CD14-positive monocyte (primary cell): ENCODE measurements around the gene THAP3. TPM values are rescaled to one million over a fixed set of nuclear protein-coding genes. Genes with fewer than 3 reads are reported as not detected.

Experiments
- DNase-seq, 3 donors: peaks; one replicate each; pipeline ENCODE4 v3.0.0-alpha.2; 2011 to 2022
- H2AFZ ChIP-seq: 2 replicates; pipeline ENCODE4 v1.6.0; 2012; ENCODE audit warnings: mild to moderate bottlenecking, low read depth, low read length, inconsistent platforms; ENCODE audit not compliant: insufficient read depth, poor library complexity, severe bottlenecking
- H3K27ac ChIP-seq, 2 donors: 1 replicate in 1 of 2; 2 replicates in 1 of 2; pipeline ENCODE4 v1.5.1; 2012 to 2013; ENCODE audit warnings: low read length in 2 of 2, control low read depth in 1 of 2, inconsistent platforms in 1 of 2, low read depth in 1 of 2, mild to moderate bottlenecking in 1 of 2
- H3K27me3 ChIP-seq, 2 donors: one replicate each; pipeline versions ENCODE4 v1.6.0 to v1.6.1; 2011 to 2013; ENCODE audit warnings: low read length in 2 of 2; ENCODE audit not compliant: control insufficient read depth in 2 of 2, insufficient read depth in 2 of 2
- H3K36me3 ChIP-seq, 2 donors: replicated peaks in 1 of 2; 1 replicate in 1 of 2; 2 replicates in 1 of 2; pipeline versions ENCODE4 v1.5.1 to v1.6.1; 2012 to 2013; ENCODE audit warnings: low read length in 2 of 2, control low read depth in 1 of 2, inconsistent platforms in 1 of 2, mild to moderate bottlenecking in 1 of 2; ENCODE audit not compliant: insufficient read depth in 2 of 2, control insufficient read depth in 1 of 2
- H3K4me1 ChIP-seq, 2 donors: 1 replicate in 1 of 2; 2 replicates in 1 of 2; pipeline versions ENCODE4 v1.5.1 to v1.6.1; 2012 to 2013; ENCODE audit warnings: low read length in 2 of 2, control low read depth in 1 of 2, inconsistent platforms in 1 of 2, mild to moderate bottlenecking in 1 of 2, moderate library complexity in 1 of 2; ENCODE audit not compliant: insufficient read depth in 2 of 2, control insufficient read depth in 1 of 2
- H3K4me2 ChIP-seq: replicated peaks from 2 replicates; pipeline ENCODE3; 2012; ENCODE audit warnings: low read length, moderate library complexity, mild to moderate bottlenecking; ENCODE audit not compliant: poor library complexity, severe bottlenecking; ENCODE audit errors: extremely low read depth
- H3K4me3 ChIP-seq, 3 experiments: fragments of 200-600 bp in 1 of 3; sonication (generic) in 1 of 3; replicated peaks in 1 of 3; 1 replicate in 2 of 3; 2 replicates in 1 of 3; pipeline ENCODE4 v1.5.1; 2011 to 2013; ENCODE audit warnings: low read length in 3 of 3, mild to moderate bottlenecking in 3 of 3, control low read depth in 2 of 3, low read depth in 2 of 3, inconsistent platforms in 1 of 3, moderate library complexity in 1 of 3
- H3K79me2 ChIP-seq: 2 replicates; pipeline ENCODE4 v1.6.0; 2012; ENCODE audit warnings: mild to moderate bottlenecking, control low read depth, inconsistent platforms, low read length, moderate library complexity; ENCODE audit not compliant: insufficient read depth
- H3K9ac ChIP-seq: 2 replicates; pipeline ENCODE4 v1.6.0; 2017; ENCODE audit warnings: low read length, mild to moderate bottlenecking; ENCODE audit not compliant: insufficient read depth, poor library complexity, severe bottlenecking
- H3K9me3 ChIP-seq, 2 donors: replicated peaks in 1 of 2; 1 replicate in 1 of 2; 2 replicates in 1 of 2; pipeline versions ENCODE4 v1.5.1 to v1.6.1; 2012 to 2013; ENCODE audit warnings: low read length in 2 of 2, control low read depth in 1 of 2; ENCODE audit not compliant: control insufficient read depth in 1 of 2, insufficient read depth in 1 of 2
- H4K20me1 ChIP-seq: 2 replicates; pipeline ENCODE4 v1.6.0; 2012; ENCODE audit warnings: mild to moderate bottlenecking, low read length, control low read depth, moderate library complexity; ENCODE audit not compliant: insufficient read depth
- H3K27ac Mint-ChIP-seq, 7 donors: one replicate each; pipeline ENCODE4 v1.8.0; 2020; ENCODE audit warnings: mild to moderate bottlenecking in 7 of 7, mixed read lengths in 7 of 7, moderate library complexity in 6 of 7, inconsistent platforms in 2 of 7
- H3K27me3 Mint-ChIP-seq, 3 donors: one replicate each; pipeline ENCODE4 v1.8.0; 2021 to 2022; ENCODE audit warnings: low read depth in 3 of 3, mild to moderate bottlenecking in 3 of 3, mixed read lengths in 3 of 3, moderate library complexity in 3 of 3, inconsistent platforms in 1 of 3
- H3K36me3 Mint-ChIP-seq, 2 donors: one replicate each; pipeline ENCODE4 v1.8.0; 2020; ENCODE audit warnings: mixed read lengths in 2 of 2, inconsistent platforms in 1 of 2, mild to moderate bottlenecking in 1 of 2
- H3K4me1 Mint-ChIP-seq: one replicate; pipeline ENCODE4 v1.8.0; 2020; ENCODE audit warnings: mild to moderate bottlenecking, mixed read lengths
- H3K4me3 Mint-ChIP-seq, 2 donors: one replicate each; pipeline ENCODE4 v1.8.0; 2020; ENCODE audit warnings: mild to moderate bottlenecking in 2 of 2, mixed read lengths in 2 of 2, moderate library complexity in 1 of 2
- H3K9me3 Mint-ChIP-seq, 7 donors: one replicate each; pipeline ENCODE4 v1.8.0; 2020 to 2022; ENCODE audit warnings: mixed read lengths in 7 of 7, mild to moderate bottlenecking in 6 of 7, moderate library complexity in 6 of 7, inconsistent platforms in 2 of 7
- WGBS: methylation state at CpG from one replicate; pipeline ENCODE4 v1.1.5; 2013; ENCODE audit warnings: missing lambda C conversion rate; ENCODE audit not compliant: insufficient coverage; 5-methylcytosine and 5-hydroxymethylcytosine counted together
- intact Hi-C, 2 donors: fragments of 100-400 bp; cut with micrococcal nuclease; formaldehyde crosslinking; loops; one replicate each; pipeline versions ENCODE4 v1.15.0 to v1.15.1; 2023
- polyA plus RNA-seq, 3 donors: library from polyadenylated mRNA; depleted of rRNA in 1 of 3; unstranded in 2 of 3; stranded (reverse) in 1 of 3; fragments of 300-500 nt in 2 of 3; fragments of >200 nt in 1 of 3; fragmentation: Illumina TruSeq in 2 of 3; gene quantifications; 1 replicate in 2 of 3; 2 replicates in 1 of 3; pipeline ENCODE4 v1.2.3, GENCODE V29; 2012 to 2021
- TF ChIP-seq, protein P1 (sequence below): fragments of 200-600 bp; IDR thresholded peaks from one replicate; pipeline ENCODE4 v1.8.0; 2022; ENCODE audit warnings: antibody characterized with exemption, mild to moderate bottlenecking

Gene THAP3
- polyA plus RNA-seq, 3 donors: 10.3 to 12.8 (median 10.3) TPM

DNA sequence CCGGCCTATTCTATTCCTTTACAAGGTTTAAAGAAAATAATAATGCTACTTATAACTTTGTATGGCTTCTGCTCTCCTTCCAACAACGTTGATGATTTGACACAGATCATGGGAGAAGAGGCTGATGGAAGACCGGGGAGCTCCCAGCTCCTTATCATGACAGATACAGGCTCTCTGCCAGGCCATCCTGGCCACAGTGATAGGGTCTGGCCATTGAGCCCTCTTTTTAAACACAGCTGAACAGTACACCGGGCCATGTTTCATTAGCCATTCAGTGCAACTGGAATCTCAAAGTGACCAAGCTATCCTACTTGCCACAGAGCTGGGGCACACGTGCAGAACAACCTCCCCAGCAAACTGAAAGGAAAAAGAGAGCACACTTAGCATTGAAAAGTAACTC lies 42.0 kb downstream of the THAP3 start:
- no peaks in the 10 kb centered on the region for H4K20me1 ChIP-seq
- no peak overlapping the region for H3K27ac ChIP-seq
- peaks cover 49 to 74% of the 10 kb centered on the region in 2 donors for H3K36me3 Mint-ChIP-seq
- 100% methylated on average over 3 of the region's 5 CpGs for WGBS
- H3K4me3 Mint-ChIP-seq: no peak overlapping the region
- H3K27me3 ChIP-seq: no peaks in the 10 kb centered on the region
- H2AFZ ChIP-seq: no peak overlapping the region
- no peaks in the 10 kb centered on the region for H3K4me1 Mint-ChIP-seq
- peaks cover 0 to 2% (median 2%) of the 10 kb centered on the region in 3 donors for H3K27me3 Mint-ChIP-seq
- DNase-seq: no peak
- peak overlapping the region in 1 of 7 donors; percentile 27 for H3K27ac Mint-ChIP-seq
- no peaks in the 10 kb centered on the region for H3K4me1 ChIP-seq
- TF ChIP-seq, protein P1, sequence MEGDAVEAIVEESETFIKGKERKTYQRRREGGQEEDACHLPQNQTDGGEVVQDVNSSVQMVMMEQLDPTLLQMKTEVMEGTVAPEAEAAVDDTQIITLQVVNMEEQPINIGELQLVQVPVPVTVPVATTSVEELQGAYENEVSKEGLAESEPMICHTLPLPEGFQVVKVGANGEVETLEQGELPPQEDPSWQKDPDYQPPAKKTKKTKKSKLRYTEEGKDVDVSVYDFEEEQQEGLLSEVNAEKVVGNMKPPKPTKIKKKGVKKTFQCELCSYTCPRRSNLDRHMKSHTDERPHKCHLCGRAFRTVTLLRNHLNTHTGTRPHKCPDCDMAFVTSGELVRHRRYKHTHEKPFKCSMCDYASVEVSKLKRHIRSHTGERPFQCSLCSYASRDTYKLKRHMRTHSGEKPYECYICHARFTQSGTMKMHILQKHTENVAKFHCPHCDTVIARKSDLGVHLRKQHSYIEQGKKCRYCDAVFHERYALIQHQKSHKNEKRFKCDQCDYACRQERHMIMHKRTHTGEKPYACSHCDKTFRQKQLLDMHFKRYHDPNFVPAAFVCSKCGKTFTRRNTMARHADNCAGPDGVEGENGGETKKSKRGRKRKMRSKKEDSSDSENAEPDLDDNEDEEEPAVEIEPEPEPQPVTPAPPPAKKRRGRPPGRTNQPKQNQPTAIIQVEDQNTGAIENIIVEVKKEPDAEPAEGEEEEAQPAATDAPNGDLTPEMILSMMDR: no peak
- no peaks in the 10 kb centered on the region for H3K9me3 Mint-ChIP-seq
- no peaks in the 10 kb centered on the region for H3K79me2 ChIP-seq
- H3K4me3 ChIP-seq: no peak overlapping the region
- H3K9me3 ChIP-seq: no peaks in the 10 kb centered on the region
- H3K4me2 ChIP-seq: no peak overlapping the region
- no peak overlapping the region for H3K9ac ChIP-seq
- peaks cover 31 to 62% of the 10 kb centered on the region in 2 donors for H3K36me3 ChIP-seq
- intact Hi-C loops: no loop called here

DNA sequence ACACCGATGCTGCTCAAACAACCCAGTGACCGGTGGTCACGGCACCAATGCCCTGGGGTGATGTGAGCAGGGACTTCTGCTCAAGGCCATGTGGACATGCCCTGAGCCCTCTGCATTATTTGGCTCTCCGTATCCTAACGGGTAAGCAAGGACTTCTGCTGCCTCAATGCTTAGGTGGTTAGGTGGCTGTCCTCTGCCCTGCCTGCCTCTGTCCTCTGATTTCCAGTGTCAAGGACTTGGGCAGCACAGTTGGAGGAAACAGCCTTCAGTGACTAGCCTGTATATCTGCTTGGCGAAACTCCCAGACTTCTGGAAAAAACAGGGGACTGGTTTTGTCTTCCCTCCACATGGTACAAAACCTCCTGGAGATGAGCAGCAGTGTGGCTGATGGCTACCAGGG lies 42.5 kb downstream of the THAP3 start:
- intact Hi-C loops: no loop called here
- Mint-ChIP-seq H3K4me3 (no peak overlapping the region), H3K9me3 (no peaks in the 10 kb centered on the region), H3K4me1 (no peaks in the 10 kb centered on the region), H3K27me3 (peaks cover 0 to 2% (median 2%) of the 10 kb centered on the region in 3 donors), H3K27ac (peak overlapping the region in 1 of 7 donors; percentile 27), H3K36me3 (peaks cover 53 to 78% of the 10 kb centered on the region in 2 donors)
- Histone ChIP-seq H3K9ac (no peak overlapping the region), H3K79me2 (no peaks in the 10 kb centered on the region), H3K36me3 (peaks cover 30 to 62% of the 10 kb centered on the region in 2 donors), H2AFZ (no peak overlapping the region), H3K27ac (no peak overlapping the region), H3K27me3 (no peaks in the 10 kb centered on the region), H3K4me2 (no peak overlapping the region), H3K4me3 (no peak overlapping the region), H3K9me3 (no peaks in the 10 kb centered on the region), H3K4me1 (no peaks in the 10 kb centered on the region), H4K20me1 (no peaks in the 10 kb centered on the region)
- WGBS: 98% methylated on average over 3 of the region's 6 CpGs
- DNase-seq: no peak
- TF ChIP-seq, protein P1: no peak
